ENCODE results near the gene AGBL3.

Gene AGBL3

GRCh38 chr7:134941185-134941900 lies 45.0 kb upstream of the AGBL3 start:
- TF ChIP-seq EGR1 (IDR thresholded peaks at IDR 0.05) (no peak), EP300 (IDR thresholded peaks at IDR 0.05; ENCODE audit: borderline replicate concordance) (no peak), MAX (IDR thresholded peaks at IDR 0.05) (peak; percentile 52), REST (IDR thresholded peaks at IDR 0.05; ENCODE audit: low read depth) (no peak), NFIC (IDR thresholded peaks at IDR 0.05) (no peak), TEAD4 (IDR thresholded peaks at IDR 0.05) (peak; percentile 75), TCF12 (IDR thresholded peaks at IDR 0.05; ENCODE audit: low read depth) (no peak), CEBPB (IDR thresholded peaks at IDR 0.05) (0 out of 2 replicates have a peak, but pooled peaks have one; percentile 3)

- TF ChIP-seq TAF1 (IDR thresholded peaks at IDR 0.05; ENCODE audit: low read depth): no peak
- no peak for TF ChIP-seq NFIC (IDR thresholded peaks at IDR 0.05)
- no peak for TF ChIP-seq CREB1 (IDR thresholded peaks at IDR 0.05; ENCODE audit: low read depth)
- TF ChIP-seq TEAD4 (IDR thresholded peaks at IDR 0.05): no peak
- no peak for TF ChIP-seq CEBPB (IDR thresholded peaks at IDR 0.05)
- no peak for TF ChIP-seq EGR1 (IDR thresholded peaks at IDR 0.05)
- no peak for TF ChIP-seq RAD21 (IDR thresholded peaks at IDR 0.05; ENCODE audit: low read depth)
- TF ChIP-seq YY1 (IDR thresholded peaks at IDR 0.05; ENCODE audit: low read depth): no peak
- no peak for TF ChIP-seq TCF12 (IDR thresholded peaks at IDR 0.05; ENCODE audit: low read depth)
- no peak for TF ChIP-seq ZBTB7A (IDR thresholded peaks at IDR 0.05; ENCODE audit: low read depth)
- TF ChIP-seq MAX (IDR thresholded peaks at IDR 0.05): no peak
- no peak for TF ChIP-seq REST (IDR thresholded peaks at IDR 0.05; ENCODE audit: low read depth)
These were observed 44.4 kb upstream of the AGBL3 start for GRCh38 chr7:134941952-134942351.

- no peak for TF ChIP-seq CEBPB (IDR thresholded peaks at IDR 0.05)
- no peak for TF ChIP-seq TCF12 (IDR thresholded peaks at IDR 0.05; ENCODE audit: low read depth)
- no peak for TF ChIP-seq RAD21 (IDR thresholded peaks at IDR 0.05; ENCODE audit: low read depth)
- TF ChIP-seq USF1 (IDR thresholded peaks at IDR 0.05): no peak
- no peak for TF ChIP-seq TEAD4 (IDR thresholded peaks at IDR 0.05)
- TF ChIP-seq YY1 (IDR thresholded peaks at IDR 0.05; ENCODE audit: low read depth): no peak
- no peak for TF ChIP-seq ZBTB7A (IDR thresholded peaks at IDR 0.05; ENCODE audit: low read depth)
- no peak for TF ChIP-seq REST (IDR thresholded peaks at IDR 0.05; ENCODE audit: low read depth)
- no peak for TF ChIP-seq EP300 (IDR thresholded peaks at IDR 0.05; ENCODE audit: borderline replicate concordance)
- no peak for TF ChIP-seq EGR1 (IDR thresholded peaks at IDR 0.05)
- no peak for TF ChIP-seq MAX (IDR thresholded peaks at IDR 0.05)
- no peak for TF ChIP-seq CREB1 (IDR thresholded peaks at IDR 0.05; ENCODE audit: low read depth)
- no peak for TF ChIP-seq FOXM1 (IDR thresholded peaks at IDR 0.05; ENCODE audit: borderline replicate concordance, low read depth)
- no peak for TF ChIP-seq NFIC (IDR thresholded peaks at IDR 0.05)
- TF ChIP-seq TAF1 (IDR thresholded peaks at IDR 0.05; ENCODE audit: low read depth): no peak
These were observed 43.4 kb upstream of the AGBL3 start for GRCh38 chr7:134942690-134943466.

GRCh38 chr7:134943785-134944400 lies 42.4 kb upstream of the AGBL3 start:
- TF ChIP-seq CREB1 (IDR thresholded peaks at IDR 0.05; ENCODE audit: low read depth): no peak
- TF ChIP-seq RAD21 (IDR thresholded peaks at IDR 0.05; ENCODE audit: low read depth): peak; percentile 51

Measured in Ishikawa (cell line).